Mucosa of descending colon (tissue), 3 donors: Measurements from ENCODE around the gene TXNL4B. TPM values are rescaled to one million over a fixed set of nuclear protein-coding genes. Genes with fewer than 3 reads are reported as not detected.

Experiments
- ATAC-seq: fragments of 200-7000 bp; cut with Tn5 transposase; one replicate; pipeline ENCODE4 v1.9.1; 2020; ENCODE audit warnings: mild to moderate bottlenecking, moderate library complexity
- DNase-seq, 3 donors: peaks; one replicate each; pipeline ENCODE4 v3.0.0-alpha.2; 2020
- H3K36me3 ChIP-seq: fragments of 200-600 bp; one replicate; pipeline ENCODE4 v1.8.0; 2021; ENCODE audit warnings: low read depth, mild to moderate bottlenecking
- H3K4me1 ChIP-seq: fragments of 200-600 bp; one replicate; pipeline ENCODE4 v1.8.0; 2021; ENCODE audit warnings: low read depth, mild to moderate bottlenecking
- H3K4me3 ChIP-seq: fragments of 200-600 bp; one replicate; pipeline ENCODE4 v1.8.0; 2021; ENCODE audit warnings: mild to moderate bottlenecking
- H3K9me3 ChIP-seq: fragments of 200-600 bp; one replicate; pipeline ENCODE4 v1.8.0; 2021; ENCODE audit warnings: mild to moderate bottlenecking
- CTCF ChIP-seq: fragments of 200-600 bp; IDR thresholded peaks from one replicate; pipeline ENCODE4 v1.8.0; 2022; ENCODE audit warnings: antibody characterized with exemption, mild to moderate bottlenecking
- intact Hi-C, 2 donors: fragments of 100-400 bp; cut with DNase I in 1 of 2; cut with micrococcal nuclease in 1 of 2; formaldehyde crosslinking; loops; one replicate each; pipeline versions ENCODE4 v1.11.0 to v1.11.1; 2022; cut with DNase I, micrococcal nuclease
- total RNA-seq, 3 donors: library from RNA; stranded (reverse); fragmentation: NEBNext Ultra II Directional in 2 of 3; extraction: Animal tissue kit (Norgen Biotek cat#: 25700) in 2 of 3; gene quantifications; one replicate each; pipeline versions ENCODE4 v1.2.1 to v1.2.4, GENCODE V29; 2021 to 2023
- donor health status: DM: no; HTN: no; CAD: no; lungs with moderate emphysema.
- donor health status: DM: no; HTN: no; CAD: no.
- donor health status: DM: no; HTN: yes; CAD: no.

Gene TXNL4B
- total RNA-seq, 3 donors from 2014 or later = 9.8 to 14.5 (median 12.0) TPM

DNA sequence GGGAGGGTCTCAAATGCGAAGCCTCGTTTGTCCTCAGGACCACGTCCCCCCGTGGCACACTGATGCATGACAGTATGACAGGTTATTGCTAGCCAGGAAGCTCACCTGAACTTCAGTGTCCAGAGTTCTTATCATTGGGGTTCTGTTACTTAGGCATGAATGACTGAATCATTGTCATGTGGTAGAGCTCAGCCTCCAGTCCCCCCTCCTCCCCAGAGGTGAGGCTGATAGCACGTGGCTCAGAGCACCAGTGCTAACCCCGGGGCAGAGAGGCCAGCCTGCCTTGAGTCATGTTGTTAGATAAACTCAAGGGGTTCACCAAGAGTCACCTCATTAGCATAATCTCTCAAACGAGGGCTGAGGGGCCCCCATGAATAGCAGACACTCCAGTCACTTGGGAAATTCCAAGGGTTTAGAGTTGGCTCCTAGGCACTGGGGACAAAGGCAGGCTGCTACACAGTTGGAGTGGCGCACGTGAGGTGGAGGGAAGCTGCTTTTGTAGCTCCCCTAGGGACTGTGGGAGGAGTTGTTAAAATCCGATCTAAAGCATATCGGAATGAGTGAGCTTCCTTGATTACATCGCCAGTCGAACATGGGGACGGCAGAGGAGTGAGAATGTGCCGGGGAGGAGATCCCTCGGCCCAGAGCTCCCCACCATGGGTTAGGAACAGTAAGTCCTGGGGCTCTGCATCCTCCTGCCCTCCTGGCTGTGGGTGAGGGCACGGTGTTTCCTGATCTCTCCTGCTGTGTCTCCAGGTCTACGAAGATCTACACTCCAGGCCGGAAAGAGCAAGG is 18.4 kb upstream of the TXNL4B start:
- Histone ChIP-seq H3K4me3 (no peak overlapping the region), H3K9me3 (no peaks in the 10 kb centered on the region), H3K4me1 (no peaks in the 10 kb centered on the region), H3K36me3 (peaks cover 25% of the 10 kb centered on the region)
- no peak for TF ChIP-seq CTCF
- intact Hi-C loops = no loop called here
- peak; percentile 13 for ATAC-seq
- no peak for DNase-seq

DNA sequence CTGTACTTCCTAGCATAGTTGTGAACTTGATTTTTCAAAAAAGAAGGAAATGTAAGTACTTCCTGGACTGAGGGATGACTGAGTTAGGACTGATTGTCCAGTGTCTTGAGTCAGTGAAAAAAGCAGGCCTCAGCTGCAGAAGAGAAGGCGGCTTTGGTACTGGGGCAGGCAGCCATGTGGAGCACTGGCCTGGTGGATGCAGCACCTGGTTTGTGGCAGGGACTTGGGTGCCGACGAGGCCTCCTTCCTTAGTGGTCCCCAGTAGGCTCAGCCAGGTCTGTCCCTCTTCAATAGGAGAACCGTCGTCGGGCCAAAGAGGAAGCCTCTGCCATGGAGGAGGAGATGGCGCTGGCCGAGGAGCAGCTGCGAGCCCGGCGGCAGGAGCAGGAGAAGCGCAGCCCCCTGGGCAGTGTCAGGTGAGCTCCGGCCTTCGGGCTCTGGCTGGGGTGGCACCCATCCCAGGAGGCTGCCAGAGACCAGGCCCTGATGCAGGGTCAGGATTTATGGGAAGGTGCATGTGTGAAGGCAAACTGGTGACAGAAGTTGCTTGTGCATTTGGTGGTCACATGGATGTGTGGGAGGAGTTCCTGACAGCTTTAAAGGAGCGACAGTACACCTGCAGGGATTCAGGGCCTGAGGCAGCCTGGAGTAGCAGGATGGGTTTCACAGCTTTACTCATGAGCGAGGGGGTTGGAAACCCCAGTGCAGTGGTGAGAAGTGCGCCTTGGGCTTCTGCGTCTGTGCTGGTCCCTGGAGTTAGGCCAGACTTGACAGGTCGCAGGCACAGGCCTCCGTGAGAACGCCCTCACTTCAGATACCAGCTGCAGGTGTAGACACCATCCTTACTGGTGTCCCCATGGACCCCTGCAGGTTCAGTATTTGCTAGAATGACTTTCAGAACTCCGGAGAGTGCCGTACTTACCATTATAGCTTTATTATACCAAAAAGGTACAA is 17.5 kb upstream of the TXNL4B start:
- Histone ChIP-seq H3K36me3 (peaks cover 35% of the 10 kb centered on the region), H3K4me3 (no peak overlapping the region), H3K4me1 (no peaks in the 10 kb centered on the region), H3K9me3 (no peaks in the 10 kb centered on the region)
- no peak for TF ChIP-seq CTCF
- intact Hi-C loops = no loop called here
- DNase-seq = no peak
- ATAC-seq = no peak

- intact Hi-C loops = no loop called here
- DNase-seq (no peak), ATAC-seq (no peak)
- H3K9me3 ChIP-seq = no peaks in the 10 kb centered on the region
- no peak for TF ChIP-seq CTCF
- peaks cover 43% of the 10 kb centered on the region for H3K36me3 ChIP-seq
- no peak overlapping the region for H3K4me3 ChIP-seq
- no peaks in the 10 kb centered on the region for H3K4me1 ChIP-seq
Observed at GRCh38 chr16:72109966-72110530, 16.6 kb upstream of the TXNL4B start.

DNA sequence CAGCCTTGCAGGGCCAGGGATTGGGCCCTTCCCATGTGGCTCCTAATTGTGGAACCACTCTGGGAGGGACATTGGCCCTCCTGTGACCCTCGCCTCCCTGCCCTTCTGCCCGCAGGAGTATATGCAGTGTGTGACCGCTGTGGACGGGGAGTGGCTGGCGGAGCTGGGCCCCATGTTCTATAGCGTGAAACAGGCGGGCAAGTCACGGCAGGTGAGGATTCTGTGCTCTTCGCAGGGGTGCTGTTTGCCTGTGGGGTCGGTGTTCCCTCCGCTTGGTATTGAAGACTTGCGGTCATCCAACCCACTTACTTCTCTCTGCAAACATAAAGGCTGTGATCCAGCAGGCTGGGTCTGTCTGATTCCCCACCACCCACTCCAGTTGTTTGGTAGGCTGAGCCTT is 15.9 kb upstream of the TXNL4B start:
- Histone ChIP-seq H3K36me3 (peaks cover 50% of the 10 kb centered on the region), H3K4me3 (no peak overlapping the region), H3K4me1 (no peaks in the 10 kb centered on the region), H3K9me3 (no peaks in the 10 kb centered on the region)
- no peak for DNase-seq
- TF ChIP-seq CTCF = no peak
- intact Hi-C loops = no loop called here
- ATAC-seq = no peak

- DNase-seq = no peak
- no peaks in the 10 kb centered on the region for H3K4me1 ChIP-seq
- ATAC-seq = no peak
- intact Hi-C loops = no loop called here
- H3K4me3 ChIP-seq = no peak overlapping the region
- peaks cover 50% of the 10 kb centered on the region for H3K36me3 ChIP-seq
- H3K9me3 ChIP-seq = no peaks in the 10 kb centered on the region
- no peak for TF ChIP-seq CTCF
Observed at GRCh38 chr16:72108353-72109102, 15.1 kb upstream of the TXNL4B start.
